Cerebellar nuclear complex (tissue), 1 donor: ENCODE data around the gene COG7.
"Not testable (repeated sequence)": the region's sequence is repeated elsewhere in the genome, so short reads cannot be mapped to it uniquely, and the experiment has no call there.

Experiments used
- DNase-seq, 2 experiments: peaks; one replicate each; lab custom pipeline; 2025; lab: John Stamatoyannopoulos, UW

The COG7 gene

GRCh38 chr16:23452572-23453337, at the start of gene COG7:
Gene COG7, minus strand, starts transcription at chr16:23453189. Its CDS starts 195 bp downstream, at chr16:23452994.
- DNase-seq = peak in 1 of 2 experiments; percentile 17

- DNase-seq = no peak
Measured at GRCh38 chr16:23502466-23502865, 49.5 kb upstream of the COG7 start.

- DNase-seq = no peak
Measured at GRCh38 chr16:23501291-23501690, 48.3 kb upstream of the COG7 start.

GRCh38 chr16:23500862-23501225, 47.9 kb upstream of the COG7 start:
- DNase-seq = no peak

- no peak for DNase-seq
Measured at GRCh38 chr16:23500212-23500861, 47.3 kb upstream of the COG7 start.

GRCh38 chr16:23499801-23500200, 46.8 kb upstream of the COG7 start:
- no peak for DNase-seq

GRCh38 chr16:23498863-23499262, 45.9 kb upstream of the COG7 start:
- DNase-seq = no peak

- DNase-seq = no peak
Measured at GRCh38 chr16:23497543-23497868, 44.5 kb upstream of the COG7 start.

GRCh38 chr16:23496821-23497542, 44.0 kb upstream of the COG7 start:
- no peak for DNase-seq

- no peak for DNase-seq
Measured at GRCh38 chr16:23495671-23496070, 42.7 kb upstream of the COG7 start.

GRCh38 chr16:23494188-23494587, 41.2 kb upstream of the COG7 start:
- DNase-seq = no peak

GRCh38 chr16:23491490-23492391, 38.8 kb upstream of the COG7 start:
- no peak for DNase-seq

- DNase-seq = no peak
Measured at GRCh38 chr16:23486480-23486879, 33.5 kb upstream of the COG7 start.

GRCh38 chr16:23485841-23486240, 32.9 kb upstream of the COG7 start:
- DNase-seq = no peak

- DNase-seq = no peak
Measured at GRCh38 chr16:23485257-23485614, 32.2 kb upstream of the COG7 start.

- no peak for DNase-seq
Measured at GRCh38 chr16:23484510-23485256, 31.7 kb upstream of the COG7 start.

- not testable (repeated sequence) for DNase-seq
Measured at GRCh38 chr16:23483492-23483891, 30.5 kb upstream of the COG7 start.

GRCh38 chr16:23482778-23483177, 29.8 kb upstream of the COG7 start:
- no peak for DNase-seq

GRCh38 chr16:23480257-23480656, 27.3 kb upstream of the COG7 start:
- no peak for DNase-seq

GRCh38 chr16:23479138-23479537, 26.1 kb upstream of the COG7 start:
- no peak for DNase-seq

- DNase-seq = no peak
Measured at GRCh38 chr16:23478566-23478965, 25.6 kb upstream of the COG7 start.
